ENCODE data around the gene HAS3.
A peak's percentile ranks its signal among the peaks of the same experiment; 100 is the strongest.
"Not testable (repeated sequence)": the region's sequence is repeated elsewhere in the genome, so short reads cannot be mapped to it uniquely, and the experiment has no call there.

Gene HAS3

DNA sequence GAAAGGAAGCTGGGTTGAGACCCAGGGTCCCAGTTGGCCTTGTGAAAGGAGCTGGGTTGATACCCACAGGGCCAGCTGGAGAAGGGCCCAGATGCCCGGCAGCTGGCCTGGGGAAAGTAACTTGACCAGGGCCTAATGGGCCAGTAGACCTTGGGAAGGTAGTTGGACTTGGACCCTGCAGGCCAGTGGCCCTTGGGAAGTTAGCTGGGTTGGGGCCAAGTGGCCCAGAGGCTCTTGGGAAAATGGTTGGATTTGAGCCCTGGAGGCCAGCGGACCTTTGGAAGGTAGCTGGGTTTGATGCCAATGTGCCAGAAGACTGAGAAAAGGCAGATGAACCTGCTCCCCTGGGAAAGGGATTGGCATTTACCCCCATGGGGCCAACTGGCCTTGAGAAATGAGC is 13.5 kb downstream of the HAS3 start:
- no peak for DNase-seq (ENCODE audit: low spot score)

DNA sequence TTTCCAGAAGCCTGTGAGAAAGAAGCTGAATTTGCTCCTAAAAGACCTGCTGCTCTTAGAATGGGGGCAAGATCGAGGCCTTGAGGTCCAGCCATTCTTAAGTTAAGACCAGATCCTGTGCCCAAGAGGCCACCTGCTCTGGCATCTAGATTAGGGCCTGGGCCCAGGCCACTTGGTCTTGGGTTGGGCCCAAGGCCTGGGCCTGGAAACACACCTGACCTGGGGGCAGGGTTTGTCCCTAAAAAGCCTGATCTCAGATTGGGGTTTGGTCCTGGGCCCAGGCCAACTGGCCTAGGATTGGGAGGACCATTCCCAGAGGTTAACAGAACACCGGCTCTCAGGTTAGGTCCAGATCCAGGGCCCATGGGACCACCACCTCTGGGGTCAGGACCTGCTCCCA is 14.1 kb downstream of the HAS3 start:
- TF ChIP-seq, protein P1, sequence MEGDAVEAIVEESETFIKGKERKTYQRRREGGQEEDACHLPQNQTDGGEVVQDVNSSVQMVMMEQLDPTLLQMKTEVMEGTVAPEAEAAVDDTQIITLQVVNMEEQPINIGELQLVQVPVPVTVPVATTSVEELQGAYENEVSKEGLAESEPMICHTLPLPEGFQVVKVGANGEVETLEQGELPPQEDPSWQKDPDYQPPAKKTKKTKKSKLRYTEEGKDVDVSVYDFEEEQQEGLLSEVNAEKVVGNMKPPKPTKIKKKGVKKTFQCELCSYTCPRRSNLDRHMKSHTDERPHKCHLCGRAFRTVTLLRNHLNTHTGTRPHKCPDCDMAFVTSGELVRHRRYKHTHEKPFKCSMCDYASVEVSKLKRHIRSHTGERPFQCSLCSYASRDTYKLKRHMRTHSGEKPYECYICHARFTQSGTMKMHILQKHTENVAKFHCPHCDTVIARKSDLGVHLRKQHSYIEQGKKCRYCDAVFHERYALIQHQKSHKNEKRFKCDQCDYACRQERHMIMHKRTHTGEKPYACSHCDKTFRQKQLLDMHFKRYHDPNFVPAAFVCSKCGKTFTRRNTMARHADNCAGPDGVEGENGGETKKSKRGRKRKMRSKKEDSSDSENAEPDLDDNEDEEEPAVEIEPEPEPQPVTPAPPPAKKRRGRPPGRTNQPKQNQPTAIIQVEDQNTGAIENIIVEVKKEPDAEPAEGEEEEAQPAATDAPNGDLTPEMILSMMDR (IDR thresholded peaks at IDR 0.05; ENCODE audit: extremely low read depth, missing control alignments) = no peak
- no peak for DNase-seq (ENCODE audit: low spot score)

More for the DNA sequence above, 13.5 kb downstream of the HAS3 start:
- TF ChIP-seq, protein P1 (IDR thresholded peaks at IDR 0.05; ENCODE audit: extremely low read depth, missing control alignments) = no peak

DNA sequence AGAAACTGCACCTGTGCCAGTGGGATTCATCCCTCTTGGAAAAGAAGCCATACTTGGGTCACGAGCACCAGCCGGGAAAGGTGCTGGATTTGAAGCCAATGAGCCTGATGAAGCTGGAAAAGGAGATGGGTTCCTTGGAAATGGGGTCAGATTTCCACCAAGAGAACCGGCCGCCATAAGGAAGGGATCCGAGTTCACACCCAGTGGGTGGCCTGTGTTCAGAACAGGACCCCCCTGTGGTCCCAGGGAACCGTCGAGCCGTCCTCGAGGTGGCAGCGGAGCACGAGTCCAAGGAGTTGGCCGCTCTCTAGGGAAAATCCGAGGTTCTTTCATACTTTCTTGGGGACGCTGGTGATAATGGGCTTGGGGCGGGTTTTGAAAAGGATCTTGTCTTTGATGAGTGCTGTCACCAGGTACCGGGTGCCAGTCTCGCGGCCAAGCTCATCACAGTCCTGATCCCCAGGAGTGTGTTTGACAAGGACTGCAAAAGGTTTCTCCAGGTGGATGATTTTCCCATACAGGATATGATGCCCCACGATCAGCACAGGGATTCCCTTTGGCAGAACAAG is 14.7 kb downstream of the HAS3 start:
- TF ChIP-seq, protein P1 (IDR thresholded peaks at IDR 0.05; ENCODE audit: extremely low read depth, missing control alignments) = no peak
- DNase-seq (ENCODE audit: low spot score) = no peak

DNA sequence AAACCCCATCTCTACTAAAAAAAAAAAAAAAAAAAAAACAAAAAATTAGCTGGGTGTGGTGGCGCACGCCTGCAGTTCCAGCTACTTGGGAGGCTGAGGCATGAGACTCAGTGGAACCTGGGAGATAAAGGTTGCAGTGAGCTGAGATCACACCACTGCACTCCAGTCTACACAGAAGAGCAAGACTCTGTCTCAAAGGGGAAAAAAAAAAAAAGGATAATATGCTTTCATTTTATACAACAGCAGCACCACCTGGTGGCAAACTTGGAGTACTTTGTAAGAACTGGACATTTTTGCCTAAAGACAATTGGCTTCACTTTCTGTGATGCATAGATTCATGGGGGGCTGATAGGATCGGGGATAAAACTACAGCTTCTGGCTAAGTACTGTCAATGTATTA is 18.5 kb downstream of the HAS3 start:
- DNase-seq (ENCODE audit: low spot score) = peak; percentile 65
- TF ChIP-seq, protein P1 (IDR thresholded peaks at IDR 0.05; ENCODE audit: extremely low read depth, missing control alignments) = peak; percentile 55

DNA sequence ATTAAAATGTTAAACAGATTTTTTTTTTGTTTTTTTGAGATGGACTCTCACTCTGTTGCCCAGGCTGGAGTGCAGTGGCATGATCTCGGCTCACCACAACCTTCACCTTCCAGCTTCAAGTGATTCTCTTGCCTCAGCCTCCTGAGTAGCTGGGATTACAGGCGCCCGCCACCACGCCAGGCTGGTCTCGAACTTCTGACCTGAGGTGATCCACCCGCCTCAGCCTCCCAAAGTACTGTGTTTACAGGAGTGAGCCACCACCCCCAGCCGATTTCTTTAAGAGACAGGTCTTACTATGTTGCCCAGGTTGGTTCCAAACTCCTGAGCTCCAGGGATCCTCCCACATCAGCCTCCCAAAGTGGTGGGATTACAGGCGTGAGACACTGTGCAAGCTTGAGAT is 19.0 kb downstream of the HAS3 start:
- not testable (repeated sequence) for DNase-seq (ENCODE audit: low spot score)

DNA sequence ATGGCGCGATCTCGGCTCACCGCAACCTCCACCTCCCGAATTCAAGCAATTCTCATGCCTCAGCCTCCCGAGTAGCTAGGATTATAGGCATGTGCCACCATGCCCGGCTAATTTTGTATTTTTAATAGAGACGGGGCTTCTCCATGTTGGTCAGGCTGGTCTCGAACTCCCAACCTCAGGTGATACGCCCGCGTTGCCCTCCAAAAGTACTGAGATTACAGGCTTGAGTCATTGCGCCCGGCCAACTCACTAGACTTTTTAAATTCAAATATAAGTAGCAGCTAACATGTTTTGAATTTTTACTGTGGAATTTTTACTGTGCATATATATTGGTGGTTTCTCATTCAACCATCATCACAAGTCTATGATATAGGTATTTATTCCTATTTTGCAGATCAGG is 19.5 kb downstream of the HAS3 start:
- not testable (repeated sequence) for DNase-seq (ENCODE audit: low spot score)

DNA sequence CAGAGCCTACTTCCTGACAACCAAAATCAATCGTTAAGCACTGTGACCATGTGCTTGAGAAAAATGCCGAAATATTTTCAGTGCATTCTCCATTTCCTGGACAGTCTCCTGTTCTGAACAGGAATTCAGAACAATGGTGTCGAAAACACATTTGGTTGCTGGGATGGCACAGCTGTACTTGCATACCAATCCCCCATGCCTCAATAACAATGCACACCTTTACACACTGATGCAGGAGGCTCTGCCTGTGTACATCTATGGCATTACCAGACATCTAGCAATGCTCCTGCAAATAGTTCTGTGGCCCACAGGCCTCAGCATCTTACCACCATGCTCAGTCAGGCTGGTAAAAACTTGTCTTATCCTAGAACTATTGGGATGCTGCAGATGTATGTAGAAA is 20.8 kb downstream of the HAS3 start:
- no peak for DNase-seq (ENCODE audit: low spot score)
- TF ChIP-seq, protein P1 (IDR thresholded peaks at IDR 0.05; ENCODE audit: extremely low read depth, missing control alignments) = no peak

DNA sequence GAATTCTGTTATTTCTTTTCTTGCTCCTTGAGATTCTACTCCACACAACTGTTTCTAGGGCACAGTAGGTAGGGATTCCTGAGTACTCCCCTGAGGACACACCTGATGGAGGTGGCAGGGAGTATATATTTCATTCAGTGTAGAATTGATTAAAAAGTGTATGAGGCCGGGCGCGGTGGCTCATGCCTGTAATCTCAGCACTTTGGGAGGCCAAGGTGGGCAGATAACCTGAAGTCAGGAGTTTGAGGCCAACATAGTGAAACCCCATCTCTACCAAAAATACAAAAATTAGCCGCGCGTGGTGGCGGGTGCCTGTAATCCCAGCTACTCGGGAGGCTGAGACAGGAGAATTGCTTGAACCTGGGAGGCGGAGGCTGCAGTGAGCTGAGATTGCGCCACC is 21.3 kb downstream of the HAS3 start:
- DNase-seq (ENCODE audit: low spot score) = not testable (repeated sequence)

DNA sequence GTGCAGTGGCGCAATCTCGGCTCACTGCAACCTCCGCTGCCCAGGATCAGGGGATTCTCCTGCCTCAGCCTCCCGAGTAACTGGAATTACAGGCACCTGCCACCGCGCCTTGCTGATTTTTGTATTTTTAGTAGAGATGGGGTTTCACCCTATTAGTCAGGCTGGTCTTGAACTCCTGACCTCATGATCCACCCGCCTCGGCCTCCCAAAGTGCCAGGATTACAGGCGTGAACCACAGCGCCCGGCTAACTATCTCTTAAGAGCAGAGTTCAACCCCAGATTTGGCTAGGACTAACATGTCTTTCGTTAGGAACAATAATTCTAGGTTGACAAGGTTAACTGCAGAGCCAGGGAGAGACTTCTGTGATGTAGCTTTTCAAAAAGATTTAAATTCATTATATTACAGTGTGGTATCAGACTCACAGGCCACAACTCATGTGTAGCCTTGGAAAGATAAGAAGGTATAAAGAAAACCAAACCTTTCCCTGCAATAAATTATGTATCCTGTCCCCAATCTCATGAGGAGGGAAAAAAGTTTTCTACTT is 22.6 kb downstream of the HAS3 start:
- no peak for DNase-seq (ENCODE audit: low spot score)
- TF ChIP-seq, protein P1 (IDR thresholded peaks at IDR 0.05; ENCODE audit: extremely low read depth, missing control alignments) = no peak

All from GM20000 (cell line).